ENCODE results near the gene RS1. TPM values are rescaled to one million over a fixed set of nuclear protein-coding genes. Genes with fewer than 3 reads are reported as not detected.
A peak's percentile ranks its signal among the peaks of the same experiment; 100 is the strongest.

RS1 gene
- total RNA-seq, 4 donors from 2014 or later = not detected

DNA sequence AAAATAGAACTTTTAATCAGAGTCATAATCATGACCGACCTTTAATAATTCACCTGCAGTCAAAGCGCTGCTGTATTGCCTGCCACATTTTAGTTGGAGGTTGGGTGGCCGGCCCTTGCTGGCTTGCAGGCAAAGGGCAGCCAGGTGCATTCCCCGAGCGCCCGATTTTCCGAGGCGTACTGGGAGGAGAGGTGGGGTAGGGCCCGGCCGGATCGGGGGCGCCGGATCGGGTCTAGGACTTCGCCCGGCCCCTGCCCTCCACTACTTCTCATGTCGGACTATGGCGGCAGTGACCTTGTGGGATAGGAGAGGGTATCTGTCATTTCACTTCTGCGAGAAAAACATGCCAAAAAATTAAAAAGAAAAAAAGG, 2.5 kb upstream of the RS1 start:
- no peaks in the 10 kb centered on the region for H3K9me3 ChIP-seq
- H3K36me3 ChIP-seq = no peaks in the 10 kb centered on the region
- H3K4me1 ChIP-seq = no peaks in the 10 kb centered on the region
- TF ChIP-seq, protein P1, sequence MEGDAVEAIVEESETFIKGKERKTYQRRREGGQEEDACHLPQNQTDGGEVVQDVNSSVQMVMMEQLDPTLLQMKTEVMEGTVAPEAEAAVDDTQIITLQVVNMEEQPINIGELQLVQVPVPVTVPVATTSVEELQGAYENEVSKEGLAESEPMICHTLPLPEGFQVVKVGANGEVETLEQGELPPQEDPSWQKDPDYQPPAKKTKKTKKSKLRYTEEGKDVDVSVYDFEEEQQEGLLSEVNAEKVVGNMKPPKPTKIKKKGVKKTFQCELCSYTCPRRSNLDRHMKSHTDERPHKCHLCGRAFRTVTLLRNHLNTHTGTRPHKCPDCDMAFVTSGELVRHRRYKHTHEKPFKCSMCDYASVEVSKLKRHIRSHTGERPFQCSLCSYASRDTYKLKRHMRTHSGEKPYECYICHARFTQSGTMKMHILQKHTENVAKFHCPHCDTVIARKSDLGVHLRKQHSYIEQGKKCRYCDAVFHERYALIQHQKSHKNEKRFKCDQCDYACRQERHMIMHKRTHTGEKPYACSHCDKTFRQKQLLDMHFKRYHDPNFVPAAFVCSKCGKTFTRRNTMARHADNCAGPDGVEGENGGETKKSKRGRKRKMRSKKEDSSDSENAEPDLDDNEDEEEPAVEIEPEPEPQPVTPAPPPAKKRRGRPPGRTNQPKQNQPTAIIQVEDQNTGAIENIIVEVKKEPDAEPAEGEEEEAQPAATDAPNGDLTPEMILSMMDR (IDR thresholded peaks at IDR 0.05) = no peak
- no peak for TF ChIP-seq EP300 (IDR thresholded peaks at IDR 0.05)
- TF ChIP-seq POLR2A (IDR thresholded peaks at IDR 0.05) = no peak
- TF ChIP-seq POLR2AphosphoS5 (IDR thresholded peaks at IDR 0.05) = no peak
- no peaks in the 10 kb centered on the region for H3K27me3 ChIP-seq
- peak; percentile 26 for ATAC-seq
- peak overlapping the region; percentile 38 to 87 (median 76) for H3K27ac ChIP-seq
- 0 to 7% methylated on average over 3 to 6 of the region's 19 CpGs for WGBS, 2 donors (ENCODE audit: low coverage in 1 of 2)
- H3K4me3 ChIP-seq = peak overlapping the region; percentile 72 to 76

DNA sequence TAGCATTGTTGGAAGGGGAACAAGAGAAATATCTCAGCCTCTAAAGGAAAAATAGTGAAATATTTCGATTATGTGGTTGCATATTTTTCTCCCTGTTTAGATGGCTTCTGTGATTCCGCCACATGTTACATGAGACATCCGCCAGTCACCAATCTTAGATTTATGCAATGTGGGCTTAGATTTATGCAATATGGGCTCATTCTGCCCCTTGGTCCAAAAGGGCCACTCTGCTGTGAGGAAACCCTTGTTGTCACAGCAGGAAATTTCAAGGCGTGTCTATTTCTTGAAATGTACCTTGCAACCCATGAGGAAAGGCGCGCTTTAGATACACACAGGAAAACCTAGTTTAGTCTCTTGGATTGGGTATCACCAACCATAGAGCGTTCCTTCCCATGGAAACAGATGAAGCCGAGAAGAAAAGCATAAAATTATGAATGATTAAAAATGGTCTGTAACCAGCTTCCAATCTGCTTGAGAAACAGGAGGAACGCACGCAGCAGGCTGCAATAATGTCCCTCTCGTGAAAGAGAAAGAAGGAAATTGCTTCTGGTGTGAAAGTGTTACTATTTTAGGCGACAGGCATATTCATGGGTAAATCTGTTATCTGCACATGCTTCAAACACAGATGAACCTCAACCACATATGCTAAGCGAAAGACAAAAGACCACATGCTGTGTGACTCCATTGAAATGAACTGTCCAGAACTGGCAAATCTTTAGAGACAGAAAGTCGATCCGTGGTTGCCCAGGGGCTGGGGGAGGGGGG, 3.7 kb downstream of the RS1 start:
- no peak for ATAC-seq
- H3K27me3 ChIP-seq = no peaks in the 10 kb centered on the region
- H3K27ac ChIP-seq = no peak overlapping the region
- WGBS, 2 donors (ENCODE audit: low coverage in 1 of 2) = 73 to 82% methylated on average over 11 to 14 of the region's 15 CpGs
- H3K4me3 ChIP-seq = no peak overlapping the region
- H3K4me1 ChIP-seq = no peaks in the 10 kb centered on the region
- no peaks in the 10 kb centered on the region for H3K36me3 ChIP-seq
- TF ChIP-seq EP300 (IDR thresholded peaks at IDR 0.05) = no peak
- no peak for TF ChIP-seq POLR2AphosphoS5 (IDR thresholded peaks at IDR 0.05)
- TF ChIP-seq, protein P1 (IDR thresholded peaks at IDR 0.05) = no peak
- no peak for TF ChIP-seq POLR2A (IDR thresholded peaks at IDR 0.05)
- no peaks in the 10 kb centered on the region for H3K9me3 ChIP-seq

DNA sequence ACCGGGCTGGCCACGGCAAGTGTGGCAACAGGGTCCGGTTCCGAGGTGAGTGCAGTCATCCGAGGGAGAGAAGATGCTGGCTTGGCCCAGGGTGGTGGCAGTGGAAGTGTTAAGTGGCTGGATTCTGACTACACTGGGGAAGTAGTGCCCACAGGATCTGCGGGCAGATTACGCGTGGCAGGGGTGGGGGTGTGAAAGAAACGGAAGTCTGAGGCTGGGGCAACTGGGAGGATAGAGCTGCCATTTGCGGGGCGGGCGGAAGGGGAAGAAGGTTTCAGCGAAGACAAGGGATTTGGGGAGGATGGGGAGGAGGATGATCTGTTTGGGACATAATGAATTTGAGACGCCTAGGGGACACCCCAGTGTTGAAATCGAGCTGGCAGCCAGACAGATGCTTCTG, 5.3 kb downstream of the RS1 start:
- no peaks in the 10 kb centered on the region for H3K36me3 ChIP-seq
- no peaks in the 10 kb centered on the region for H3K4me1 ChIP-seq
- no peaks in the 10 kb centered on the region for H3K27me3 ChIP-seq
- TF ChIP-seq, protein P1 (IDR thresholded peaks at IDR 0.05) = no peak
- TF ChIP-seq EP300 (IDR thresholded peaks at IDR 0.05) = no peak
- no peak for TF ChIP-seq POLR2A (IDR thresholded peaks at IDR 0.05)
- ATAC-seq = no peak
- no peak overlapping the region for H3K27ac ChIP-seq
- 60 to 91% methylated on average over 1 to 4 of the region's 15 CpGs for WGBS, 2 donors (ENCODE audit: low coverage in 1 of 2)
- H3K4me3 ChIP-seq = no peak overlapping the region
- no peaks in the 10 kb centered on the region for H3K9me3 ChIP-seq

DNA sequence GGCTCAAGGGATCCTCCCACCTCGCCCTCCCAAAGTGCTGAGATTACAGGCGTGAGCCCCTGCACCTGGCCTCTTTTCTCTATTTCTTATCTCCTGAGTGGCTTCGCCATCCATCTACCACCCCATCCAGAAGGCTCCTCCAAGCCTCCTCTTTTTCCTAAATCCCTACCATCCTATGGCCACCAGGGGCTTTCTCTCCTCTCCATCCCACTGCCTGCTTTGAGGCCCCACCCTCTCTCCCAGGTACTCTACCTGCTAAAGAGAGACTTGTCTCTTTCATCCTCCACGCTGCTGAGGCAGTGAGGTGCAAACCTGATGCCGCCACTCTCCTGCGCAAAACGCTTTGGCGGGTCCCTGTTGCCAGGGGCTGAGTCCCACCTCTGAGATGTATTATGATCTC, 7.0 kb downstream of the RS1 start:
- no peaks in the 10 kb centered on the region for H3K9me3 ChIP-seq
- H3K36me3 ChIP-seq = no peaks in the 10 kb centered on the region
- no peaks in the 10 kb centered on the region for H3K4me1 ChIP-seq
- H3K4me3 ChIP-seq = no peak overlapping the region
- no peaks in the 10 kb centered on the region for H3K27me3 ChIP-seq
- 67 to 72% methylated on average over 3 of the region's 8 CpGs for WGBS, 2 donors (ENCODE audit: low coverage in 1 of 2)
- no peak for ATAC-seq
- TF ChIP-seq, protein P1 (IDR thresholded peaks at IDR 0.05) = no peak
- H3K27ac ChIP-seq = no peak overlapping the region

DNA sequence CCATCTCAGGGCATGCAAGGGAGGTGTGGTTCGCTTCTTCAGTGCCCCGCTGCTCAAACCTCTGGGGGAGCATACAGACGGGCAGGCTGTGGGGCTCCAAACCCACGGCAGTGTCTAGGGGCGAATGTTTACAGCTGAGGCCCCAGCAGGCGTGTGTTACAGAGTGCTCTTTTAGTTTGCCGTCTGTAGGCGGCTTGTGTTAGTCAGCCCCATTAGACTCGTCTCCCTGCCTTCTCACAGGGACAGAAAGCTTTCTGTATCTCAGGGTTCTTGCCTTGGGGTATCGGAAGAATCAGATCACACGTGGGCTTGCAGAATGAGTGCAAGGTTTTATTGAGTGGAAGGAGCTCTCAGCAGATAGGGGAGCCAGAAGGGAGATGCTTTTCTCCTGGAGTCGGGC, 10.6 kb downstream of the RS1 start:
- H3K9me3 ChIP-seq = no peaks in the 10 kb centered on the region
- no CpG with 5 or more reads among the region's 12 CpGs for WGBS, 2 donors (ENCODE audit: low coverage in 1 of 2)
- ATAC-seq = no peak
- H3K4me3 ChIP-seq = no peak overlapping the region
- no peaks in the 10 kb centered on the region for H3K36me3 ChIP-seq
- no peak for TF ChIP-seq POLR2A (IDR thresholded peaks at IDR 0.05)
- no peak for TF ChIP-seq EP300 (IDR thresholded peaks at IDR 0.05)
- TF ChIP-seq, protein P1 (IDR thresholded peaks at IDR 0.05) = no peak
- TF ChIP-seq POLR2AphosphoS5 (IDR thresholded peaks at IDR 0.05) = no peak
- H3K27ac ChIP-seq = no peak overlapping the region
- no peaks in the 10 kb centered on the region for H3K4me1 ChIP-seq
- H3K27me3 ChIP-seq = no peaks in the 10 kb centered on the region

Measured in gastroesophageal sphincter (tissue), 4 donors.